Testis (tissue), 2 donors: ENCODE results near the gene COL4A1.

Source experiments
- CTCF ChIP-seq, 3 experiments: fragments of 450-650 bp in 2 of 3; fragments of 200-600 bp in 1 of 3; sonication (generic) in 1 of 3; IDR thresholded peaks; one replicate each; pipeline ENCODE4 v1.5.1; 2016 to 2019; ENCODE audit warnings: antibody characterized with exemption in 3 of 3, mild to moderate bottlenecking in 2 of 3, moderate library complexity in 1 of 3
- POLR2A ChIP-seq: fragments of 450-650 bp; IDR thresholded peaks from one replicate; pipeline ENCODE4 v1.6.1; 2017; ENCODE audit warnings: antibody characterized with exemption, mild to moderate bottlenecking, moderate library complexity

- no peak for TF ChIP-seq CTCF (IDR thresholded peaks at IDR 0.05)
- no peak for TF ChIP-seq POLR2A
Observed at GRCh38 chr13:110261166-110262081, 45.5 kb downstream of the COL4A1 start.
